Mesendoderm (in vitro differentiated cells): ENCODE measurements around the gene AMDHD2.

Experiments used
- DNase-seq: peaks from one replicate; pipeline ENCODE4 v3.0.0; 2013
- H2AK5ac ChIP-seq: 2 replicates; pipeline ENCODE4 v1.6.1; 2013; ENCODE audit warnings: low read length, inconsistent platforms
- H2BK120ac ChIP-seq: 2 replicates; pipeline ENCODE4 v1.6.1; 2013; ENCODE audit warnings: low read depth, mild to moderate bottlenecking, low read length, moderate library complexity, mixed read lengths
- H2BK15ac ChIP-seq: replicated peaks from 2 replicates; pipeline ENCODE4 v1.6.1; 2013; ENCODE audit warnings: low read depth, mild to moderate bottlenecking, moderate library complexity
- H2BK5ac ChIP-seq: 2 replicates; pipeline ENCODE4 v1.6.1; 2013; ENCODE audit warnings: low read length, inconsistent platforms
- H3K18ac ChIP-seq: 2 replicates; pipeline ENCODE4 v1.6.1; 2013; ENCODE audit warnings: mild to moderate bottlenecking, low read length, mixed read lengths
- H3K23ac ChIP-seq: one replicate; pipeline ENCODE4 v1.6.1; 2013; ENCODE audit warnings: low read length
- H3K27ac ChIP-seq: 2 replicates; pipeline ENCODE4 v1.5.1; 2013; ENCODE audit warnings: low read depth, mild to moderate bottlenecking, inconsistent platforms, low read length, moderate library complexity
- H3K27me3 ChIP-seq: 2 replicates; pipeline ENCODE4 v1.6.1; 2013; ENCODE audit warnings: low read length, control low read depth, mild to moderate bottlenecking, inconsistent platforms; ENCODE audit not compliant: insufficient read depth, poor library complexity
- H3K36me3 ChIP-seq: 2 replicates; pipeline ENCODE4 v1.6.1; 2013; ENCODE audit warnings: low read length, inconsistent platforms; ENCODE audit not compliant: control insufficient read depth, insufficient read depth
- H3K4ac ChIP-seq: one replicate; pipeline ENCODE4 v1.6.1; 2013; ENCODE audit warnings: low read depth, mild to moderate bottlenecking, low read length, moderate library complexity
- H3K4me1 ChIP-seq: 2 replicates; pipeline ENCODE4 v1.6.1; 2013; ENCODE audit warnings: low read depth, low read length, inconsistent platforms; ENCODE audit not compliant: control insufficient read depth
- H3K4me2 ChIP-seq: 2 replicates; pipeline ENCODE4 v1.6.1; 2013; ENCODE audit warnings: low read length
- H3K4me3 ChIP-seq: 2 replicates; pipeline ENCODE4 v1.5.1; 2013; ENCODE audit warnings: mild to moderate bottlenecking, low read length
- H3K56ac ChIP-seq: one replicate; pipeline ENCODE4 v1.6.1; 2013; ENCODE audit warnings: low read length
- H3K79me1 ChIP-seq: 2 replicates; pipeline ENCODE4 v1.6.1; 2013; ENCODE audit warnings: low read length, inconsistent platforms
- H3K79me2 ChIP-seq: 2 replicates; pipeline ENCODE4 v1.6.1; 2013; ENCODE audit warnings: mild to moderate bottlenecking, low read length; ENCODE audit not compliant: control insufficient read depth, insufficient read depth
- H3K9ac ChIP-seq: 2 replicates; pipeline ENCODE4 v1.6.1; 2013; ENCODE audit warnings: low read length, inconsistent platforms
- H4K5ac ChIP-seq: one replicate; pipeline ENCODE4 v1.6.1; 2013; ENCODE audit warnings: low read length
- H4K8ac ChIP-seq: one replicate; pipeline ENCODE4 v1.6.1; 2013; ENCODE audit warnings: low read depth, mild to moderate bottlenecking, control low read depth, low read length, moderate library complexity
- WGBS: extraction: QIAGEN DNeasy Blood & Tissue Kit; methylation state at CpG from one replicate; pipeline ENCODE4 v1.1.7; 2013; ENCODE audit warnings: low lambda C conversion rate, missing lambda C conversion rate; ENCODE audit not compliant: insufficient coverage; ENCODE audit errors: extremely low coverage; 5-methylcytosine and 5-hydroxymethylcytosine counted together

The AMDHD2 gene

GRCh38 chr16:2490190-2491105, 29.7 kb upstream of the AMDHD2 start:
- H3K79me1 ChIP-seq, result no peaks in the 10 kb centered on the region
- no peak overlapping the region for H4K5ac ChIP-seq
- no CpG with 5 or more reads among the region's 23 CpGs for WGBS
- H3K4me1 ChIP-seq, result no peaks in the 10 kb centered on the region
- H3K79me2 ChIP-seq, result no peaks in the 10 kb centered on the region
- no peak overlapping the region for H3K4me2 ChIP-seq
- H3K36me3 ChIP-seq, result no peaks in the 10 kb centered on the region
- H3K27ac ChIP-seq, result no peak overlapping the region
- H3K4me3 ChIP-seq, result no peak overlapping the region
- no peaks in the 10 kb centered on the region for H3K27me3 ChIP-seq
- no peak overlapping the region for H4K8ac ChIP-seq
- no peak overlapping the region for H2BK5ac ChIP-seq
- H3K4ac ChIP-seq, result no peak overlapping the region
- no peak overlapping the region for H3K9ac ChIP-seq
- H3K18ac ChIP-seq, result no peak overlapping the region
- no peak overlapping the region for H2BK120ac ChIP-seq
- DNase-seq, result no peak
- H3K56ac ChIP-seq, result no peak overlapping the region
- no peak overlapping the region for H3K23ac ChIP-seq
- no peak overlapping the region for H2BK15ac ChIP-seq
- H2AK5ac ChIP-seq, result no peak overlapping the region

GRCh38 chr16:2492292-2492691, 27.9 kb upstream of the AMDHD2 start:
- H3K4ac ChIP-seq, result no peak overlapping the region
- H3K4me3 ChIP-seq, result no peak overlapping the region
- no CpG with 5 or more reads among the region's 13 CpGs for WGBS
- no peaks in the 10 kb centered on the region for H3K27me3 ChIP-seq
- no peak overlapping the region for H3K56ac ChIP-seq
- no peak overlapping the region for H2AK5ac ChIP-seq
- no peak overlapping the region for H3K23ac ChIP-seq
- no peak overlapping the region for H4K8ac ChIP-seq
- no peak for DNase-seq
- no peak overlapping the region for H2BK120ac ChIP-seq
- no peak overlapping the region for H4K5ac ChIP-seq
- no peak overlapping the region for H3K27ac ChIP-seq
- no peaks in the 10 kb centered on the region for H3K79me2 ChIP-seq
- no peak overlapping the region for H2BK15ac ChIP-seq
- no peak overlapping the region for H3K18ac ChIP-seq
- no peaks in the 10 kb centered on the region for H3K36me3 ChIP-seq
- H3K9ac ChIP-seq, result no peak overlapping the region
- H2BK5ac ChIP-seq, result no peak overlapping the region
- no peaks in the 10 kb centered on the region for H3K79me1 ChIP-seq
- no peak overlapping the region for H3K4me2 ChIP-seq
- no peaks in the 10 kb centered on the region for H3K4me1 ChIP-seq

DNA sequence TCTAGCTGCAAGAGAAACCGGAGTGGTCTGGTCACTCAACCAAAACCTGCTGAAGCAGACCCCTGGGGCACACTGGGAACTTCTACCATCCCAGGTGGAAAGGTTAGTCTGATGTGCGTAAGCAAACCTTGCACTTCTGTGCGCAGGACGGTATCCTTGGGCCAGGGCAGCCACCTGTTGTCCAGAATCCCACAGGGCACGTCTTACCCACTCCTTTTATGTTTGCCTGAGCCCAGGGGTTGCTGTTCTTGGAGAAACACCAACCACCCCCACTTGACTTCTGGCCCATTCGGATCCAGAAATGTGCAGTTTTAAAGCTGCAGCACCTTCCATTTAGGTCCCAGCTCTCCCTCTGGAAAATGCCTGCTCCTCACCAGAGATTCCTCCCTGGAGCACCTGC, 26.6 kb upstream of the AMDHD2 start:
- no peak overlapping the region for H3K27ac ChIP-seq
- H3K18ac ChIP-seq, result no peak overlapping the region
- H3K56ac ChIP-seq, result no peak overlapping the region

DNA sequence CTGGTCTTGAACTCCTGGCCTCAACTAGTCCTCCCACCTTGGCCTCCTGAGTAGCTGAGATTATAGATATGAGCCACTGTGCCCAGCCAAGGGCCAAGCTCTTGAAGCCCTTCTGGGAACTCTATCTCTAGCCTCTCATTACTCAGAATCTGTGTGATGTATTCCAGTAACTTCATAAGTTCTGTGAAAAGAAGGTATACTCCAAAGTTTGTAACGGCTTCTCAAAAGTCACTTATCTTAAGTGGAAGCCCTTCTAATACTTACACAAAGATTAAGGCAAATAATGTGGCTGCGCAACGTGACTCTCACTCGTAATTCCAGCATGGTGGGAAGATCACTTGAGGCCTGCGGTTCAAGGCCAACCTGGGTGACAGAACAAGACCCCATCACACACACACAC, 25.6 kb upstream of the AMDHD2 start:
- no peak overlapping the region for H3K56ac ChIP-seq
- no peak overlapping the region for H3K4me2 ChIP-seq
- no peak overlapping the region for H2BK5ac ChIP-seq
- DNase-seq, result no peak
- no peak overlapping the region for H2BK15ac ChIP-seq
- no peak overlapping the region for H4K8ac ChIP-seq
- no CpG with 5 or more reads among the region's 5 CpGs for WGBS
- no peak overlapping the region for H3K4me3 ChIP-seq
- no peak overlapping the region for H4K5ac ChIP-seq
- no peaks in the 10 kb centered on the region for H3K36me3 ChIP-seq
- H3K23ac ChIP-seq, result no peak overlapping the region
- H3K79me2 ChIP-seq, result no peaks in the 10 kb centered on the region
- H3K9ac ChIP-seq, result no peak overlapping the region
- H3K79me1 ChIP-seq, result no peaks in the 10 kb centered on the region
- no peak overlapping the region for H3K18ac ChIP-seq
- H3K27me3 ChIP-seq, result no peaks in the 10 kb centered on the region
- H3K4ac ChIP-seq, result no peak overlapping the region
- H3K27ac ChIP-seq, result no peak overlapping the region
- H2BK120ac ChIP-seq, result no peak overlapping the region
- no peak overlapping the region for H2AK5ac ChIP-seq
- no peaks in the 10 kb centered on the region for H3K4me1 ChIP-seq

More for the DNA sequence above, 26.6 kb upstream of the AMDHD2 start:
- no peak for DNase-seq
- H3K4me3 ChIP-seq, result no peak overlapping the region
- H2BK15ac ChIP-seq, result no peak overlapping the region
- H4K8ac ChIP-seq, result no peak overlapping the region
- no peak overlapping the region for H3K9ac ChIP-seq
- H3K4ac ChIP-seq, result no peak overlapping the region
- H3K36me3 ChIP-seq, result no peaks in the 10 kb centered on the region
- no peaks in the 10 kb centered on the region for H3K79me1 ChIP-seq
- H3K79me2 ChIP-seq, result no peaks in the 10 kb centered on the region
- no peak overlapping the region for H2BK5ac ChIP-seq
- no peak overlapping the region for H3K4me2 ChIP-seq
- H2BK120ac ChIP-seq, result no peak overlapping the region
- no peak overlapping the region for H4K5ac ChIP-seq
- no peak overlapping the region for H2AK5ac ChIP-seq
- no peaks in the 10 kb centered on the region for H3K27me3 ChIP-seq
- no peaks in the 10 kb centered on the region for H3K4me1 ChIP-seq
- no peak overlapping the region for H3K23ac ChIP-seq
- WGBS, result no CpG with 5 or more reads among the region's 6 CpGs

- H3K27ac ChIP-seq, result no peak overlapping the region
- no peak overlapping the region for H3K18ac ChIP-seq
- no peak overlapping the region for H4K5ac ChIP-seq
- no peak overlapping the region for H2BK120ac ChIP-seq
- H3K23ac ChIP-seq, result no peak overlapping the region
- H4K8ac ChIP-seq, result no peak overlapping the region
- no peak overlapping the region for H2BK15ac ChIP-seq
- no peak overlapping the region for H3K4ac ChIP-seq
- no peak overlapping the region for H2AK5ac ChIP-seq
- no peak overlapping the region for H3K4me3 ChIP-seq
- no CpG with 5 or more reads among the region's 5 CpGs for WGBS
- H3K4me2 ChIP-seq, result no peak overlapping the region
- H3K79me1 ChIP-seq, result no peaks in the 10 kb centered on the region
- H3K27me3 ChIP-seq, result no peaks in the 10 kb centered on the region
- H3K9ac ChIP-seq, result no peak overlapping the region
- no peaks in the 10 kb centered on the region for H3K79me2 ChIP-seq
- no peak overlapping the region for H2BK5ac ChIP-seq
- H3K4me1 ChIP-seq, result no peaks in the 10 kb centered on the region
- no peak for DNase-seq
- H3K36me3 ChIP-seq, result no peaks in the 10 kb centered on the region
- no peak overlapping the region for H3K56ac ChIP-seq
Observed at GRCh38 chr16:2495041-2495440, 25.1 kb upstream of the AMDHD2 start.
